B cell (primary cell): ENCODE results near the gene ZCCHC24. TPM values are rescaled to one million over a fixed set of nuclear protein-coding genes. Genes with fewer than 3 reads are reported as not detected.

Source experiments
- ATAC-seq: fragments of 200-7000 bp; cut with Tn5 transposase; one replicate; pipeline ENCODE4 v1.10.0; 2021; ENCODE audit warnings: low read depth, mild to moderate bottlenecking, moderate number of reproducible peaks, moderate library complexity
- CTCF ChIA-PET: fragments of 350-600 bp; sonication (Branson Sonifier 250); formaldehyde crosslinking; loops from one replicate; lab custom pipeline; 2021; ENCODE audit warnings: antibody characterized with exemption, inconsistent platforms; lab: Charles Lee
- POLR2A ChIA-PET: fragments of 350-600 bp; sonication (Branson Sonifier 250); formaldehyde crosslinking; loops from one replicate; lab custom pipeline; 2021; ENCODE audit warnings: antibody characterized with exemption; lab: Charles Lee
- DNase-seq: peaks from one replicate; pipeline ENCODE4 v3.0.0; 2013
- H2AFZ ChIP-seq: 2 replicates; pipeline ENCODE4 v1.6.1; 2012; ENCODE audit warnings: mild to moderate bottlenecking, low read depth, low read length; ENCODE audit not compliant: insufficient read depth, poor library complexity, severe bottlenecking
- H3K27ac ChIP-seq, 2 donors: 1 replicate in 1 of 2; 2 replicates in 1 of 2; pipeline ENCODE4 v1.5.1; 2012 to 2013; ENCODE audit warnings: low read length in 2 of 2, mild to moderate bottlenecking in 2 of 2, moderate library complexity in 1 of 2
- H3K27me3 ChIP-seq, 4 experiments: fragments of 200-600 bp in 1 of 4; sonication (generic) in 1 of 4; replicated peaks in 1 of 4; 1 replicate in 2 of 4; 2 replicates in 2 of 4; pipeline versions ENCODE4 v1.6.1 to v1.7.0; 2013 to 2016; ENCODE audit warnings: low read length in 3 of 4, mild to moderate bottlenecking in 2 of 4, mixed read lengths in 1 of 4, moderate library complexity in 1 of 4; ENCODE audit not compliant: insufficient read depth in 4 of 4, control insufficient read depth in 3 of 4; ENCODE audit errors: control extremely low read depth in 1 of 4
- H3K36me3 ChIP-seq, 2 experiments: replicated peaks in 1 of 2; 1 replicate in 1 of 2; 2 replicates in 1 of 2; pipeline versions ENCODE4 v1.6.1 to v1.7.1; 2013; ENCODE audit warnings: low read length in 1 of 2; ENCODE audit not compliant: insufficient read depth in 2 of 2, control insufficient read depth in 1 of 2; ENCODE audit errors: control extremely low read depth in 1 of 2, extremely low read depth in 1 of 2
- H3K4me1 ChIP-seq, 2 donors: fragments of 200-600 bp in 1 of 2; sonication (generic) in 1 of 2; 1 replicate in 1 of 2; 2 replicates in 1 of 2; pipeline versions ENCODE4 v1.5.1 to v1.6.1; 2013 to 2017; ENCODE audit warnings: low read length in 2 of 2; ENCODE audit not compliant: control insufficient read depth in 2 of 2, insufficient read depth in 2 of 2
- H3K4me2 ChIP-seq: replicated peaks from 2 replicates; pipeline ENCODE3; 2012; ENCODE audit warnings: mild to moderate bottlenecking, low read depth, low read length; ENCODE audit not compliant: poor library complexity, severe bottlenecking
- H3K4me3 ChIP-seq, 5 experiments: fragments of 200-600 bp in 1 of 5; sonication (generic) in 1 of 5; 1 replicate in 3 of 5; 2 replicates in 2 of 5; pipeline versions ENCODE4 v1.5.1 to v1.7.0; 2011 to 2016; ENCODE audit warnings: low read length in 4 of 5, mild to moderate bottlenecking in 4 of 5, low read depth in 2 of 5, control low read depth in 1 of 5, moderate library complexity in 1 of 5; ENCODE audit not compliant: insufficient read depth in 1 of 5; ENCODE audit errors: control extremely low read depth in 1 of 5, extremely low read depth in 1 of 5
- H3K79me2 ChIP-seq: fragments of 200-600 bp; sonication (generic); one replicate; pipeline ENCODE4 v1.6.0; 2016; ENCODE audit warnings: low read length; ENCODE audit not compliant: control insufficient read depth, insufficient read depth
- H3K9ac ChIP-seq: fragments of 200-600 bp; sonication (generic); 2 replicates; pipeline ENCODE4 v1.6.1; 2017; ENCODE audit warnings: mild to moderate bottlenecking, low read length, moderate library complexity
- H3K9me3 ChIP-seq, 3 donors: one replicate each; pipeline versions ENCODE4 v1.6.1 to v1.7.1; 2013; ENCODE audit warnings: low read length in 2 of 3; ENCODE audit not compliant: control insufficient read depth in 2 of 3, insufficient read depth in 1 of 3; ENCODE audit errors: control extremely low read depth in 1 of 3
- H4K20me1 ChIP-seq: 2 replicates; pipeline ENCODE4 v1.6.0; 2012; ENCODE audit warnings: mild to moderate bottlenecking, low read length; ENCODE audit not compliant: insufficient read depth, control insufficient read depth, poor library complexity, severe bottlenecking
- H3K27ac Mint-ChIP-seq: one replicate; pipeline ENCODE4 v1.8.0; 2021; ENCODE audit warnings: mixed read lengths
- H3K27me3 Mint-ChIP-seq: one replicate; pipeline ENCODE4 v1.8.0; 2021; ENCODE audit warnings: mixed read lengths
- H3K4me1 Mint-ChIP-seq: one replicate; pipeline ENCODE4 v1.8.0; 2021; ENCODE audit warnings: mixed read lengths
- H3K4me3 Mint-ChIP-seq: one replicate; pipeline ENCODE4 v1.8.0; 2021; ENCODE audit warnings: mixed read lengths
- H3K9me3 Mint-ChIP-seq: one replicate; pipeline ENCODE4 v1.8.0; 2022; ENCODE audit warnings: mixed read lengths; ENCODE audit not compliant: insufficient read depth
- CTCF ChIP-seq: fragments of 200-600 bp; IDR thresholded peaks from one replicate; pipeline ENCODE4 v1.8.0; 2022; ENCODE audit warnings: antibody characterized with exemption, mild to moderate bottlenecking
- EZH2 ChIP-seq: IDR thresholded peaks from 2 replicates; pipeline ENCODE4 v1.6.1; 2012; ENCODE audit warnings: borderline replicate concordance, low read depth, mild to moderate bottlenecking, moderate library complexity, low read length; ENCODE audit not compliant: insufficient read depth, poor library complexity, severe bottlenecking
- WGBS: methylation state at CpG from one replicate; pipeline ENCODE4 v1.1.5; 2013; ENCODE audit warnings: missing lambda C conversion rate; ENCODE audit not compliant: insufficient coverage; 5-methylcytosine and 5-hydroxymethylcytosine counted together
- intact Hi-C: fragments of 100-400 bp; cut with micrococcal nuclease; formaldehyde crosslinking; loops from one replicate; pipeline ENCODE4 v1.10.0; 2022
- polyA plus RNA-seq: library from polyadenylated mRNA; depleted of rRNA; stranded (reverse); fragments of >200 nt; gene quantifications from 2 replicates; pipeline ENCODE4 v1.2.3, GENCODE V29; 2012
- total RNA-seq, 2 donors: library from RNA; stranded (reverse); fragments of 120-200 nt in 1 of 2; gene quantifications; 1 replicate in 1 of 2; 2 replicates in 1 of 2; pipeline versions ENCODE4 v1.2.3 to v1.2.4, GENCODE V29; 2013 to 2022

ZCCHC24 gene
- total and polyA plus RNA-seq, 2 donors (not counting 1 experiment from before 2014, with no cell fraction given): 0.34 to 2.3 TPM

GRCh38 chr10:79394664-79395063 lies 50.8 kb downstream of the ZCCHC24 start:
- TF ChIP-seq CTCF (no peak), EZH2 (no peak)
- intact Hi-C loops: no loop called here
- no peak overlapping the region for H3K9ac ChIP-seq
- Mint-ChIP-seq H3K27me3 (no peaks in the 10 kb centered on the region), H3K9me3 (no peaks in the 10 kb centered on the region), H3K4me1 (peaks cover 8% of the 10 kb centered on the region), H3K4me3 (no peak overlapping the region), H3K27ac (no peak overlapping the region)
- no peaks in the 10 kb centered on the region for H3K36me3 ChIP-seq
- 95% methylated on average over 5 of the region's 5 CpGs for WGBS
- H4K20me1 ChIP-seq: no peaks in the 10 kb centered on the region
- no peak overlapping the region for H3K27ac ChIP-seq
- no peak overlapping the region for H3K4me3 ChIP-seq
- DNase-seq (no peak), ATAC-seq (no peak)
- ChIA-PET CTCF (interaction anchor here (1.1 to 1.9 kb wide), 2 partner anchors 20 to 93 kb away, joined by 4 to 6 read pairs; no protein-coding TSS in a partner anchor), POLR2A (no interaction called here)
- H3K4me2 ChIP-seq: no peak overlapping the region
- peaks cover 0 to 6% of the 10 kb centered on the region in 2 donors for H3K4me1 ChIP-seq
- H2AFZ ChIP-seq: no peak overlapping the region
- peaks cover 0 to 4% (median 0%) of the 10 kb centered on the region in 3 donors for H3K9me3 ChIP-seq
- H3K27me3 ChIP-seq: peaks cover 0 to 2% (median 0%) of the 10 kb centered on the region in 4 experiments
- H3K79me2 ChIP-seq: no peaks in the 10 kb centered on the region

GRCh38 chr10:79393924-79394610 lies 51.4 kb downstream of the ZCCHC24 start:
- Mint-ChIP-seq H3K9me3 (no peaks in the 10 kb centered on the region), H3K4me3 (no peak overlapping the region), H3K27ac (no peak overlapping the region), H3K27me3 (no peaks in the 10 kb centered on the region), H3K4me1 (peaks cover 11% of the 10 kb centered on the region)
- WGBS: 97% methylated on average over 14 of the region's 17 CpGs
- DNase-seq (no peak), ATAC-seq (no peak)
- H3K4me1 ChIP-seq: peaks cover 2 to 8% of the 10 kb centered on the region in 2 donors
- H3K9me3 ChIP-seq: peaks cover 0 to 4% (median 0%) of the 10 kb centered on the region in 3 donors
- no peak overlapping the region for H2AFZ ChIP-seq
- no peak overlapping the region for H3K27ac ChIP-seq
- ChIA-PET CTCF (no interaction called here), POLR2A (no interaction called here)
- H3K4me2 ChIP-seq: no peak overlapping the region
- H3K79me2 ChIP-seq: no peaks in the 10 kb centered on the region
- H3K36me3 ChIP-seq: no peaks in the 10 kb centered on the region
- H4K20me1 ChIP-seq: no peaks in the 10 kb centered on the region
- no peaks in the 10 kb centered on the region for H3K27me3 ChIP-seq
- H3K4me3 ChIP-seq: no peak overlapping the region
- intact Hi-C loops: no loop called here
- no peak for TF ChIP-seq CTCF
- no peak overlapping the region for H3K9ac ChIP-seq
